ENCODE measurements around the gene TLK2.
"Not testable (repeated sequence)": the region's sequence is repeated elsewhere in the genome, so short reads cannot be mapped to it uniquely, and the experiment has no call there.

DNA sequence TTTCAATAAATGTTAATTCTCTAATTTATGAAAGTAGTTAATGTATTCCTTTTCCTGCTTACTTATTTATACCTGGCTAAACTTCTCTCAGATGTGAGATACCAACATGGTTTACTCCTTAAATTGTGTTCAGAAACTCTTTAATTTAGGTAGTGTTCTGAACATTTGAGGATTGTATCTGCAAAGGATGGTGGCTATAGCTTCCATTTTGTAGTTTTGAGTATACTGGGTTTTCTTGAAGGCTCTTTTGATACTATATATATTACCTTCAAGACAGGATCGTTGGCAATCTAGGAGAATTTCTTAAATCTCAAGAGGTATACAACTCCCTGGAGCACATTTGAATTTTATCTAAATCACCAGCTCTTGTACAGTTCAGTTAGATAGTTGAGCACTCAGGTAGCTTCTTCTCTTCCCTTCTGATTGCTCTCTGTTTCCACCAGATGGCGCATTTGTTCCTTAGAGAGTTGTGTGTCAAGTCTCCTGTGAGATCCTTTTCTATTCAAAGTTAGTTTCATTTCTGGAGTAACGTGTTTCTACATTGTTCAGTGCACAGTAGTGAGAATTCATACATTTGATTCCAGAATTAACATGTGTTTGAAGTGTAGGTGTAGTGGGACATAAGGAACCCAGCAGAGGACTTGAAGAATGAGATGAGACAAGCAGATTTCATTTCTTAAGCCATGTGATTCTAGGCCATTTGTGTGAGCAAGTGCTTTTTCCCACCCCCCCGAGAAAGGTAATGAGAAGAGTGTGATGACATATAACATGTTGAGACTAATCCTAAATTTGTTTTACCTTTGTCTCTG is 74.4 kb downstream of the TLK2 start:
- not testable (repeated sequence) for TF ChIP-seq CTCF (IDR thresholded peaks at IDR 0.05); PRRX2 (CRISPR knock-in tag; IDR thresholded peaks at IDR 0.05); ETV6 (CRISPR knock-in tag; IDR thresholded peaks at IDR 0.05); PRDM15 (CRISPR knock-in tag; IDR thresholded peaks at IDR 0.05); ATF3 (CRISPR knock-in tag; conservative IDR thresholded peaks at IDR 0.05); ZNF121 (CRISPR knock-in tag; IDR thresholded peaks at IDR 0.05)
- TF ChIP-seq, protein P1, sequence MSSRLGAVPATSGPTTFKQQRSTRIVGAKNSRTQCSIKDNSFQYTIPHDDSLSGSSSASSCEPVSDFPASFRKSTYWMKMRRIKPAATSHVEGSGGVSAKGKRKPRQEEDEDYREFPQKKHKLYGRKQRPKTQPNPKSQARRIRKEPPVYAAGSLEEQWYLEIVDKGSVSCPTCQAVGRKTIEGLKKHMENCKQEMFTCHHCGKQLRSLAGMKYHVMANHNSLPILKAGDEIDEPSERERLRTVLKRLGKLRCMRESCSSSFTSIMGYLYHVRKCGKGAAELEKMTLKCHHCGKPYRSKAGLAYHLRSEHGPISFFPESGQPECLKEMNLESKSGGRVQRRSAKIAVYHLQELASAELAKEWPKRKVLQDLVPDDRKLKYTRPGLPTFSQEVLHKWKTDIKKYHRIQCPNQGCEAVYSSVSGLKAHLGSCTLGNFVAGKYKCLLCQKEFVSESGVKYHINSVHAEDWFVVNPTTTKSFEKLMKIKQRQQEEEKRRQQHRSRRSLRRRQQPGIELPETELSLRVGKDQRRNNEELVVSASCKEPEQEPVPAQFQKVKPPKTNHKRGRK (CRISPR knock-in tag; IDR thresholded peaks at IDR 0.05; ENCODE audit: borderline replicate concordance) = not testable (repeated sequence)
